Measurements from ENCODE around the gene TEDC2.
"Not testable (repeated sequence)": the region's sequence is repeated elsewhere in the genome, so short reads cannot be mapped to it uniquely, and the experiment has no call there.

Gene TEDC2

DNA sequence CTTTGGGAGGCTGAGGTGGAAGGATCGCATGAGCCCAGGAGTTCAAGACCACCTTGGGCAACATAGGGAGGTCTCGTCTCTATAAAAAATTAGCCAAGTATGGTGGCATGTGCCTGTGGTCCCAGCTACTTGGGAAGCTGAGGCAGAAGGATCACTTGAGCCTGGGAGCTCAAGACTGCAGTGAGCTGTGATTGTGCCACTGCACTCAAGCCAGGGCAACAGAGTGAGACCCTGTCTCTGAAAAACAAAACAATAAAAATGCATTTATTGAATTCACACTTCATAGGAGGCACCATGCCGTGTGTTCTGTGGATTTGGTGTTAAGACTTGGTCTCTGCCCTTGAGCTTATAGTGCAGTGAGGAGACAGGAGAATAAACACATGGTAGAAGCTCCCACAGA, 17.4 kb downstream of the TEDC2 start:
- H3K9me3 Mint-ChIP-seq = no peaks in the 10 kb centered on the region
- no peak overlapping the region for H3K4me3 Mint-ChIP-seq
- DNase-seq = no peak
- no peak overlapping the region for H3K27ac Mint-ChIP-seq
- H3K27me3 Mint-ChIP-seq (ENCODE audit: low read depth, poor library complexity) = peaks cover 26% of the 10 kb centered on the region
- TF ChIP-seq, protein P1, sequence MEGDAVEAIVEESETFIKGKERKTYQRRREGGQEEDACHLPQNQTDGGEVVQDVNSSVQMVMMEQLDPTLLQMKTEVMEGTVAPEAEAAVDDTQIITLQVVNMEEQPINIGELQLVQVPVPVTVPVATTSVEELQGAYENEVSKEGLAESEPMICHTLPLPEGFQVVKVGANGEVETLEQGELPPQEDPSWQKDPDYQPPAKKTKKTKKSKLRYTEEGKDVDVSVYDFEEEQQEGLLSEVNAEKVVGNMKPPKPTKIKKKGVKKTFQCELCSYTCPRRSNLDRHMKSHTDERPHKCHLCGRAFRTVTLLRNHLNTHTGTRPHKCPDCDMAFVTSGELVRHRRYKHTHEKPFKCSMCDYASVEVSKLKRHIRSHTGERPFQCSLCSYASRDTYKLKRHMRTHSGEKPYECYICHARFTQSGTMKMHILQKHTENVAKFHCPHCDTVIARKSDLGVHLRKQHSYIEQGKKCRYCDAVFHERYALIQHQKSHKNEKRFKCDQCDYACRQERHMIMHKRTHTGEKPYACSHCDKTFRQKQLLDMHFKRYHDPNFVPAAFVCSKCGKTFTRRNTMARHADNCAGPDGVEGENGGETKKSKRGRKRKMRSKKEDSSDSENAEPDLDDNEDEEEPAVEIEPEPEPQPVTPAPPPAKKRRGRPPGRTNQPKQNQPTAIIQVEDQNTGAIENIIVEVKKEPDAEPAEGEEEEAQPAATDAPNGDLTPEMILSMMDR (IDR thresholded peaks at IDR 0.05) = no peak
- H3K4me1 Mint-ChIP-seq = peaks cover 26% of the 10 kb centered on the region
- H3K36me3 Mint-ChIP-seq (ENCODE audit: low read depth) = no peaks in the 10 kb centered on the region

DNA sequence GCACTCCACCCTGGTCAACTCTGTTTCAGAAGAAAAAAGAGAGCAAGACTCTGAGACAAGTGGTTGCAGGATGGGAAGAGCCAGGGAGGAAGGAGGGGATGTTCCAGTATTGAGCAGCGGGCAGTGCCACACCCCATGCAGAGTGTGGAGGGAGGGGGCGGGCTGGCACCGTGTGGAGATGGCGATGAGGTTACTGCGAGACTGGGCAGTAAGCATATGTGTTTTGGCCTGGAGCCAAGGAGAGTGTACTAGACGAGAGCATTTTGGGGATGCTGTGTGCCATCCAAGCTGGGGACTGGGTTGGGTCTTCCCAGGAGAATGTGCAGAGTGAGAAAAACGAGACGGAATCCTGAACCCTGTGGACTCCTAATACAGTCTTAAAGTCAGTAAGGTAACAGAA, 18.4 kb downstream of the TEDC2 start:
- H3K27me3 Mint-ChIP-seq (ENCODE audit: low read depth, poor library complexity) = peaks cover 26% of the 10 kb centered on the region
- DNase-seq = no peak
- TF ChIP-seq, protein P1 (IDR thresholded peaks at IDR 0.05) = no peak
- no peak overlapping the region for H3K4me3 Mint-ChIP-seq
- no peak overlapping the region for H3K27ac Mint-ChIP-seq
- peaks cover 30% of the 10 kb centered on the region for H3K4me1 Mint-ChIP-seq
- H3K36me3 Mint-ChIP-seq (ENCODE audit: low read depth) = no peaks in the 10 kb centered on the region
- no peaks in the 10 kb centered on the region for H3K9me3 Mint-ChIP-seq

DNA sequence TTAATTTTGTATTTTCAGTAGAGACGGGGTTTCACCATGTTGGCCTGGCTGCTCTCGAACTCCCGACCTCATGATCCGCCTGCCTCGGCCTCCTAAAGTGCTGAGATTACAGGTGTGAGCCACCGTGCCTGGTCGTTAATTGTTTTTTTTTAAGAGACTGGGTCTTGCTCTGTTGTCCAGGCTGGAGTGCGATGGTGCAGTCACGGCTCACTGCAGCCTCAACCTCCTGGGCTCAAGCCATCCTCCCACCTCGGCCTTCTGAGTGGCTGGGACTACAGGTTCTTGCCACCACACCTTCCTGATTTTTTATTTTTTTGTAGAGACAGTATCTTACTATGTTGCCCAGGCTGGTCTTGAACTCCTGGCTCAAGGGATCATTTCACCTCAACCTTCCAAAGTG, 20.1 kb downstream of the TEDC2 start:
- H3K9me3 Mint-ChIP-seq; H3K4me3 Mint-ChIP-seq; DNase-seq; H3K36me3 Mint-ChIP-seq (ENCODE audit: low read depth): not testable (repeated sequence)
- Mint-ChIP-seq H3K27ac (peak overlapping the region; percentile 48), H3K4me1 (peaks cover 45% of the 10 kb centered on the region), H3K27me3 (ENCODE audit: low read depth, poor library complexity) (peaks cover 26% of the 10 kb centered on the region)

DNA sequence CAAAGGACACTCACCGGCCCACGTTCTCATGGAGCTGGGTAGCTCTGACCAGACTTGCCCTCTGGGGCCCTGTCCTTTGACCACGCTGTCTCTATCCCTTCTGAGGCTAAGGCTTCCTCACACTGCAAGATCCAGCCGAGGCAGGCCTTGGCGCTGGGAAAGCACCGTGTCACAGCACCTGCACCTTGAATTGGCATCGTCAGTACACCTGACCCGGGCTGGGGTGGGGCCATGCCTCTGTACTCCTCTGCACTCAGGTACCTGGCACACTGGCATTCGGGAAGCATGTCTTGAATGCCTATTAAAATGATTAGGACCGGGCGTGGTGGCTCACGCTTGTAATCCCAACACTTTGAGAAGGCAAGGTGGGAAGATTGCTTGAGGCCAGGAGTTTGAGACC, 21.0 kb downstream of the TEDC2 start:
- Mint-ChIP-seq H3K4me3 (no peak overlapping the region), H3K4me1 (peaks cover 49% of the 10 kb centered on the region), H3K9me3 (no peaks in the 10 kb centered on the region), H3K36me3 (ENCODE audit: low read depth) (no peaks in the 10 kb centered on the region), H3K27me3 (ENCODE audit: low read depth, poor library complexity) (peaks cover 23% of the 10 kb centered on the region), H3K27ac (peak overlapping the region; percentile 75)
- TF ChIP-seq, protein P1 (IDR thresholded peaks at IDR 0.05) = no peak
- no peak for DNase-seq

DNA sequence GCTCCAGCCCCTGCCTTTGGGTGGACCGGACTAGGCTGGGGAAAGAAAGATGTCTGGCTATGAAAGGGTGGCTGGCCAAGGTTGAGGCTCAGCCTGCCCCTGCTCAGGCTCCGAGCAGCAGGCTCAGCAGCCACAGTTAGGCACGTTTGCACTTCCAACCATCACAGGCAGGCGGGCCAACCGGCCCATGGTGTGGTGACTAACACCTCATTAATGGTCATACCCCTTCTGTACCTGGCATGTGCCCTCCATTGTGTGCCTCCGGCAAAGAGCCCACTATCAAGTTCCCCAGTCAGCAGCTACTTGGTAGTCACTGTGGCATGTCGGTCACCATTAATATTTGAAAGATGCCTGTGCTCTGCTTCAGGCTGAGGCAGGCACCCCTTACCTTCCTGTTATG, 21.8 kb downstream of the TEDC2 start:
- Mint-ChIP-seq H3K27ac (no peak overlapping the region), H3K27me3 (ENCODE audit: low read depth, poor library complexity) (peaks cover 16% of the 10 kb centered on the region), H3K36me3 (ENCODE audit: low read depth) (no peaks in the 10 kb centered on the region), H3K4me3 (no peak overlapping the region), H3K9me3 (no peaks in the 10 kb centered on the region), H3K4me1 (peaks cover 51% of the 10 kb centered on the region)
- no peak for DNase-seq
- TF ChIP-seq, protein P1 (IDR thresholded peaks at IDR 0.05) = no peak

DNA sequence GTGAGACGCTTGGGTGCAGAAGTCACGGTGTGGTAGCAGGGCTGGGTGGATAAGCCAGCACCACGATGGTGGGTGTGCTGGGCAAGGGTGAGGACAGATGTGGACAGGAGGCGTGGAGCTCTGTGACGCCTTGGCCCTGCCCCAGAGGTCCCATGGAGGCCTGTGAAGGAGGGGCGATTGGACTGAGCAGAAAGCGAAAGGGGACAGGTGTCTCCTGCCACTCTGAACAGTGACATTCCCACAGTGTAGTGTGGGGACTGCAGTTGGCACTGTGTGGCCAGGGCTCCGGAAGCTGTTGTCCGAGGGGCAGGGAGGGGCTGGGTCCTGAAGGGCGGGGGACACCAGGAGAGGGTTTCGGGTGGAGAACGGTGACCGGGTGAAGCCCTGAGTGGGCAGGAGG, 22.3 kb downstream of the TEDC2 start:
- TF ChIP-seq, protein P1 (IDR thresholded peaks at IDR 0.05) = no peak
- H3K9me3 Mint-ChIP-seq = no peaks in the 10 kb centered on the region
- no peak overlapping the region for H3K4me3 Mint-ChIP-seq
- H3K4me1 Mint-ChIP-seq = peaks cover 56% of the 10 kb centered on the region
- peaks cover 10% of the 10 kb centered on the region for H3K27me3 Mint-ChIP-seq (ENCODE audit: low read depth, poor library complexity)
- no peak for DNase-seq
- no peaks in the 10 kb centered on the region for H3K36me3 Mint-ChIP-seq (ENCODE audit: low read depth)
- no peak overlapping the region for H3K27ac Mint-ChIP-seq

Measured in nephron progenitor cell (in vitro differentiated cells).